HG03139 (cell line): ENCODE data around the gene SEMA3B.

ENCODE experiments used
- ATAC-seq: cut with Tn5 transposase; IDR thresholded peaks from one replicate; pipeline ENCODE4 v1.9.1; 2021; ENCODE audit not compliant: unreplicated experiment

Gene SEMA3B

GRCh38 chr3:50292159-50293078 lies 23.5 kb downstream of the SEMA3B start, which contains the start of gene IFRD2:
IFRD2 (minus strand) TSS chr3:50292429; CDS start chr3:50292274, 155 bp downstream.
- peak; percentile 93 for ATAC-seq

GRCh38 chr3:50293079-50293801 lies 24.3 kb downstream of the SEMA3B start:
- no peak for ATAC-seq

- ATAC-seq = no peak
Measured at GRCh38 chr3:50294089-50294488, 25.1 kb downstream of the SEMA3B start.

- ATAC-seq = no peak
Measured at GRCh38 chr3:50294492-50295403, 25.8 kb downstream of the SEMA3B start.

GRCh38 chr3:50295553-50296431 lies 26.8 kb downstream of the SEMA3B start:
- no peak for ATAC-seq

GRCh38 chr3:50296721-50297383 lies 27.9 kb downstream of the SEMA3B start:
- ATAC-seq = no peak

GRCh38 chr3:50297384-50297775 lies 28.4 kb downstream of the SEMA3B start:
- ATAC-seq = no peak

- ATAC-seq = no peak
Measured at GRCh38 chr3:50297896-50298725, 29.2 kb downstream of the SEMA3B start.

GRCh38 chr3:50298836-50299637 lies 30.1 kb downstream of the SEMA3B start, which contains the start of the genes HYAL3 and NAA80:
HYAL3 (minus strand) TSS chr3:50299405; CDS start chr3:50295602, 3,803 bp downstream.
NAA80 (minus strand) TSS chr3:50299405; CDS start chr3:50297463, 1,942 bp downstream.
- ATAC-seq = peak; percentile 80

GRCh38 chr3:50299638-50299928 lies 30.6 kb downstream of the SEMA3B start:
- no peak for ATAC-seq

GRCh38 chr3:50299929-50300680 lies 31.2 kb downstream of the SEMA3B start:
- no peak for ATAC-seq

- ATAC-seq = no peak
Measured at GRCh38 chr3:50300681-50301254, 31.8 kb downstream of the SEMA3B start.

- ATAC-seq = no peak
Measured at GRCh38 chr3:50302095-50303012, 33.4 kb downstream of the SEMA3B start.

GRCh38 chr3:50303013-50303815 lies 34.3 kb downstream of the SEMA3B start, which contains the start of gene HYAL1:
HYAL1 (minus strand) TSS chr3:50303574; CDS start chr3:50302956, 618 bp downstream.
- no peak for ATAC-seq

GRCh38 chr3:50304601-50305000 lies 35.7 kb downstream of the SEMA3B start:
- ATAC-seq = no peak
